Fibroblast of pulmonary artery (primary cell): ENCODE data around the gene NOC2L.
A peak's percentile ranks its signal among the peaks of the same experiment; 100 is the strongest.

Experiments
- DNase-seq: peaks from one replicate; pipeline ENCODE4 v3.0.0-alpha.2; 2010; ENCODE audit warnings: low read depth
- H3K4me3 ChIP-seq: replicated peaks from 2 replicates; pipeline ENCODE4 v1.5.1; 2011; ENCODE audit warnings: low read depth, mild to moderate bottlenecking, control low read depth, low read length, moderate library complexity
- TF ChIP-seq, protein P1 (sequence below): IDR thresholded peaks from 2 replicates; pipeline ENCODE4 v1.5.1; 2011; ENCODE audit warnings: mild to moderate bottlenecking, control low read depth, low read length, inconsistent platforms; ENCODE audit errors: missing control alignments

Gene NOC2L

DNA sequence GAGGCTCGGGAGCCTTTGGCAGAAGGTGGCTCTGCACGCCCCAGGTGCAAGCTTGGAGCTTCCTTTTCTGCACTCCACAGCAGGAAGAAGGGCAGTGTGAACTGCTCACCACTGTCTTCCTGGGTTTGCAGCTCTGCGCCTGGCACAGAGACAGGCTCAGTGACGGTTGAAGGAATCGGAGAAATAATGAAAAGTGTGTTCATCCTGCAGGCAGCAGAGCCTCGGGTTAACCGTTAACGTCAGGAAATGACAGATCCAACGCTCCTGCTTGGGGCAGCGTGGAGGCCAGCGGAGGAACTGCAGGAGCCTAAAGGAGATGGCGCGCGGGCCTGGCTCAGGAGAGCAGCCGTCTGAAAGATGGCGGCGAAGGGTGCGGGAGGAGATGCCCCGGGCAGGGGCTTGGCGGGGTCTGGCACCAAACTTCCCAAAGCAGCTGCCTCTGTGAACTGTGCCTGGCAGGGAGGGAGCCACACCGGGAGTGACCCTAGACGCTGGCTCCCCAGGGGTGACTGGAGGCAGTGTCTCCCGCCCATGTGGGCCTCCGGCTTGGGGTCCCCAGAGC is 46.2 kb downstream of the NOC2L start:
- DNase-seq, result peak; percentile 36
- TF ChIP-seq, protein P1, sequence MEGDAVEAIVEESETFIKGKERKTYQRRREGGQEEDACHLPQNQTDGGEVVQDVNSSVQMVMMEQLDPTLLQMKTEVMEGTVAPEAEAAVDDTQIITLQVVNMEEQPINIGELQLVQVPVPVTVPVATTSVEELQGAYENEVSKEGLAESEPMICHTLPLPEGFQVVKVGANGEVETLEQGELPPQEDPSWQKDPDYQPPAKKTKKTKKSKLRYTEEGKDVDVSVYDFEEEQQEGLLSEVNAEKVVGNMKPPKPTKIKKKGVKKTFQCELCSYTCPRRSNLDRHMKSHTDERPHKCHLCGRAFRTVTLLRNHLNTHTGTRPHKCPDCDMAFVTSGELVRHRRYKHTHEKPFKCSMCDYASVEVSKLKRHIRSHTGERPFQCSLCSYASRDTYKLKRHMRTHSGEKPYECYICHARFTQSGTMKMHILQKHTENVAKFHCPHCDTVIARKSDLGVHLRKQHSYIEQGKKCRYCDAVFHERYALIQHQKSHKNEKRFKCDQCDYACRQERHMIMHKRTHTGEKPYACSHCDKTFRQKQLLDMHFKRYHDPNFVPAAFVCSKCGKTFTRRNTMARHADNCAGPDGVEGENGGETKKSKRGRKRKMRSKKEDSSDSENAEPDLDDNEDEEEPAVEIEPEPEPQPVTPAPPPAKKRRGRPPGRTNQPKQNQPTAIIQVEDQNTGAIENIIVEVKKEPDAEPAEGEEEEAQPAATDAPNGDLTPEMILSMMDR, result peak; percentile 32
- no peak overlapping the region for H3K4me3 ChIP-seq

DNA sequence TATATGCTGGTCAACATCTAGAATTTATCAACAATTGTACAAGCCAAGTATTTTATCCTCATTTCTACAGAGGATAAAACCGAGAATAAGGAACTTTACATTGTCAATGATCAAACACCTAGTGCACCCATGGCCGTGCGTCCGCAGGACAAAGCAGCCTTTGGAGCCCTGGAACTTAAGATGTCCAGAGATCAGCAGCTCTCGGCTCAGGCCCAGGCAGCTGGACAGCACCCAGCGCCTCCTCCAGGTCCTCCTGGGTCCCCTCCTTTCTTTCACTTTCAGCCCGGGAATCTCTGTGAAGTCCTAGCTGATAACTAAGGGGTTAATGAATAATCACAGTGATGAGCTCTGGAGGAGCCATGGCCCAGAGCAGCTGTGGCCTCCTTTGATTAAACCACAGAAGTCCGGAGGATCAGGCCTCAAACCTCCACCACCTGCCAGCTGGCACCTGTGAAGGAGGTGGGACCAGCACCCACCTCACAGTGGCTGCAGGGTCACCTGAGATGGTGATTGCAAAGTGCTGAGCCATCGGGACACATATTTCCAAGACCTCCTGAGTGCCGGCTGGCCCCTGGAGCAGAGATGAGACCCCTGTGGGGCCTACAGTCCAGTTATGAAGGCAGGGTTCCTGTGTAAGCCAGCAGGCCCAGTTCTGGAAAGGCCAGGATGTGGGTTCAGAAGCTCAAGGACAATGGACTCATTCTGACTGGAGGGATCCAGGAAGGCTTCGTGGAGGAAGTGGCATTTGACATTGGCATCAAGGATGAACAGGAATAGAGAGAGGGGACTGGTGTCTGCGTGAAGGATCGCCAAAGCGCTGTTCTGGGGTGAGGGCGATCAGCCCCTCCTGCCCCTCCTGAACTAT is 46.9 kb downstream of the NOC2L start:
- H3K4me3 ChIP-seq, result no peak overlapping the region
- no peak for DNase-seq
- TF ChIP-seq, protein P1, result no peak

DNA sequence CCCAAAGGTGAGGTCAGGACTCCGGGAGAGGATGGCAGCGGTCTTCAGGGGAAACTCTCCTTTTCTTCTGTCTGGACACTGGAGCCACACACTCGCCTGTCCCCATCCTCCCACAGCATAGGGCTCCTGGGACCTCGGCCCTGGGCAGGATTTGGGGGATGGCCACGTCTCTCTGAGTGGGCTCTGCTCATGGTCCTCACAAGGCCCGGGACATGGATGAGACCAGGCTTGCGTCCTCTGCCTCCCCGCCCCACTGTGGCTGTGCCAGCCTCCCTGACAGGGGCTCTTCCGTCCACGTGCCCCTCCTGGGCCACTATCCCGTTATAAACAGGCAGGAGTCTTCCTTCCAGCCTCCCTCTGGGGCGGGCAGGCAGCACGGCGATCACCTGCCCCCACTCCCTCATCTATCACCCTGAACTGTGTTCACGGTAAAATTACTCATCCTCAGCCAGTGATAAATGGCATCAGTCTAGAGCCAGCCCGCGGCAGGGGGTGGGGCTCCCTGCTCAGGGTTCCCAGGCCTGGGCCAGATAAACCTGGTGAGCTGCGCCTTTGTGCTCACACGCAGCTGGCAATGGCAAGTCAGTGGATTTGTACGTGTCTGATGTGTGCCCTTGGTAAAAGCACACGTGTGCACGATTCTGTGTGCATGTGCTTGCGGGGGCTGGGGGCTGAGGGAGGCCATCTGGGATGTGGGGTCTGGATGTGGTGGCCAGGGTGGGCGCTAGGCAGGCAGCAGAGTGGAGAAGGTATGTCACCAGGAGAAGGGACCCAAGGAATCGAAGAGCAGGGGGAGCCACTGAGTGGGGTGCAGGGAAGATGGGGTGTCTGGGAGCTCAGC is 48.0 kb downstream of the NOC2L start:
- TF ChIP-seq, protein P1, result no peak
- no peak overlapping the region for H3K4me3 ChIP-seq
- peak; percentile 21 for DNase-seq

DNA sequence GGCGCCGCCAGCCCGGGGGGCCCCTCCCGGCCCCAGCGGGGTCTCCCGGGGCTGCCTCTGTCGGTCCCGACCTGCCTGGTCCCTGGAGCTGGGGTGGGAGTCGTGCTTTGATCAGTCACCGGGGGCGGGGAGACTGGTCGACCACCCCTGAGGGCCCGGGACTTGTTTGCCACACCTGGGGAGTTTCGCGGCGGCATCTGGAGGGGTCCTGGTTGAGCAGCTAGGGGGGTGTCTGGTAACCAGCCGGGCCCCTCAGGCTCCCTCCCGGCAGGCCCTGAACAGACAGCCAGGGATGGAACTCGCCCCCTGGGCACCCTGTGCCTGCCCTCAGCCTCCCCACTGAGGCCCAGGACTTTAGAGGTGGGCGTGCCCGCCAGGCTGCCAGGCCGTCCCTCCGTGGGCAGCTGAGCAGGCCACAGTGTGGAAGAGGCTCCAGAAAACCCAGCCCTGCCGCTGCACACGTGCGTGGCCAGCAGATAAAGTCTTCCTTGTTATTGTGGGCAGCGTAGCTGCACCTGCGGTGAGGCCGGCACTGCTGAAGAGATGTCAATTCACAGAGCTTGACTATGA is 48.7 kb downstream of the NOC2L start:
- DNase-seq, result no peak
- no peak overlapping the region for H3K4me3 ChIP-seq
- TF ChIP-seq, protein P1, result no peak

DNA sequence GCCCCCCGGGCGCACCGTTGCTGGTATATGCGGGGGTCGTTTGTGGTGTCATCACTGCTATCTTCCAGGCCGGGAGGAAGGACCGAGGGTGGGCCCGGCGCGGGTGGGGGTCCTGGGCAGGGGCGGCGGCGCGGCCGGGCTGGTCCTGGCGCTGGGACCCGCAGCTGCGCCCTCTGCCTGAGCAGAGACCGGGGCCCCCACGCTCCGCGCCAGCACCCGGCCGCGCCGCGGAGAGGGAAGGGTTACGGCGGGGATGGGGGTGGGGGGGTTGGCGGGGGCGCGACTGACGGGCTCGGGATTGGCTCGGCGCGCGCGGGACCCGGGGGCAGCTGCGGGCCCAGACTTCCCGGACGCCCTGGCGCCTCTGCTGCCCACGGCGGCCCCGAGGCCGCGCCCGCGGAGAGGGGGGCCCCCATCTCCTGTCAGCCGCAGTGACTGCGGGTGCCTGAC is 49.2 kb downstream of the NOC2L start:
- no peak for DNase-seq
- TF ChIP-seq, protein P1, result no peak
- no peak overlapping the region for H3K4me3 ChIP-seq

DNA sequence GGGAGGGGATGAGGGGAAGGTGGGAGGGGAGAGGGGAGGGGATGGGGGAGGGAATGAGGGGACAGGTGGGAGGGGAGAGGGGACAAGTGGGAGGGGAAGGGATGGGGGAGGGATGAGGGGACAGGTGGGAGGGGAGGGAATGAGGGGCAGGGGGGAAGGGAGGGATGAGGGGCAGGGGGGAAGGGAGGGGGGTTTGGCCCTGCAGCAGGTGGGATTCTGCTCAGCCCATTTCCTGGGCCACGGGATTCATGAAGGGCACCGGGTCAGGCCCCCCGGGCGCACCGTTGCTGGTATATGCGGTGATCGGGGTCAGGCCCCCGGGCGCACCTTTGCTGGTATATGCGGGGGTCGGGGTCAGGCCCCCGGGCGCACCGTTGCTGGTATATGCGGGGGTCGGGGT is 50.4 kb downstream of the NOC2L start:
- no peak overlapping the region for H3K4me3 ChIP-seq
- TF ChIP-seq, protein P1, result no peak
- DNase-seq, result no peak
